ENCODE data around the gene HIP1R.

DNA sequence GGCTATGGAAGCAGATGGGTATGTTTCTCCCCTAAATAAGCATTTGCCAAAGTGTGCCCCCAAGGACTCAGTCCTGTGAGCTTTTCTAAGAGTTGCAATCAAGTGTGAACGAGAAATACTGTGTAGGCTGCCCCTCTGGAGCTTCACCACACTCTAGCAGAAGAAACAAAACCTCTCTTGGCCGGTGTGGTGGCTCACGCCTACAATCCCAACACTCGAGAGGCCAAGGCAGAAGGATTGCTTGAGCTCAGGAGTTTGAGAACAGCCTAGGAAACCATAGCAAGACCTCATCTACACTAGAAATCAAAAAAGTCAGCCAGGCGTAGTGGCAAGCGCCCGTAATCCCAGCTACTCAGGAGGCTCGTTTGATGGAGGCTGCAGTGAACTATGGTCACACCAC, 50.9 kb downstream of the HIP1R start:
- TF ChIP-seq CTCF (IDR thresholded peaks at IDR 0.05) (no peak), ZFX (IDR thresholded peaks at IDR 0.05; ENCODE audit: borderline replicate concordance) (no peak)
